Stimulated activated CD8-positive, alpha-beta memory T cell treated with anti-CD3 and anti-CD28 coated beads, Interleukin-12 subunit alpha, Interleukin-12 subunit beta, amount 100 ng/mL, for 4 hours (primary cell): ENCODE data around the gene NDUFB2.
"Not testable (repeated sequence)": the region's sequence is repeated elsewhere in the genome, so short reads cannot be mapped to it uniquely, and the experiment has no call there.

Source experiments
- DNase-seq: peaks from one replicate; pipeline ENCODE4 v3.0.0-alpha.2; 2020; ENCODE audit warnings: low read depth

NDUFB2 gene

GRCh38 chr7:140672382-140673062 lies 24.0 kb upstream of the NDUFB2 start, which contains the start of gene ADCK2:
Gene ADCK2, plus strand, starts transcription at chr7:140672945. Its CDS starts 386 bp downstream, at chr7:140673331.
- peak; percentile 50 for DNase-seq

GRCh38 chr7:140673063-140673773 lies 23.3 kb upstream of the NDUFB2 start:
- peak; percentile 43 for DNase-seq

- no peak for DNase-seq
Observed at GRCh38 chr7:140673774-140674155, 22.7 kb upstream of the NDUFB2 start.

- no peak for DNase-seq
Observed at GRCh38 chr7:140674356-140674800, 22.1 kb upstream of the NDUFB2 start.

- DNase-seq = no peak
Observed at GRCh38 chr7:140674899-140675701, 21.4 kb upstream of the NDUFB2 start.

GRCh38 chr7:140675726-140676125 lies 20.8 kb upstream of the NDUFB2 start:
- DNase-seq = no peak

GRCh38 chr7:140676306-140676705 lies 20.2 kb upstream of the NDUFB2 start:
- DNase-seq = no peak

- DNase-seq = not testable (repeated sequence)
Observed at GRCh38 chr7:140676956-140677355, 19.6 kb upstream of the NDUFB2 start.

- DNase-seq = no peak
Observed at GRCh38 chr7:140677496-140677895, 19.0 kb upstream of the NDUFB2 start.

GRCh38 chr7:140678081-140678815 lies 18.3 kb upstream of the NDUFB2 start:
- no peak for DNase-seq

- no peak for DNase-seq
Observed at GRCh38 chr7:140678816-140679130, 17.7 kb upstream of the NDUFB2 start.

- no peak for DNase-seq
Observed at GRCh38 chr7:140679186-140679585, 17.3 kb upstream of the NDUFB2 start.

- no peak for DNase-seq
Observed at GRCh38 chr7:140680886-140681285, 15.6 kb upstream of the NDUFB2 start.

- no peak for DNase-seq
Observed at GRCh38 chr7:140681766-140682165, 14.7 kb upstream of the NDUFB2 start.

GRCh38 chr7:140683657-140684056 lies 12.9 kb upstream of the NDUFB2 start:
- no peak for DNase-seq

- no peak for DNase-seq
Observed at GRCh38 chr7:140684066-140684950, 12.2 kb upstream of the NDUFB2 start.

- no peak for DNase-seq
Observed at GRCh38 chr7:140685407-140686087, 11.0 kb upstream of the NDUFB2 start.

- no peak for DNase-seq
Observed at GRCh38 chr7:140686921-140687320, 9.6 kb upstream of the NDUFB2 start.

GRCh38 chr7:140688341-140688740 lies 8.2 kb upstream of the NDUFB2 start:
- DNase-seq = no peak
